ENCODE measurements around the gene INPP4B.

Gene INPP4B

DNA sequence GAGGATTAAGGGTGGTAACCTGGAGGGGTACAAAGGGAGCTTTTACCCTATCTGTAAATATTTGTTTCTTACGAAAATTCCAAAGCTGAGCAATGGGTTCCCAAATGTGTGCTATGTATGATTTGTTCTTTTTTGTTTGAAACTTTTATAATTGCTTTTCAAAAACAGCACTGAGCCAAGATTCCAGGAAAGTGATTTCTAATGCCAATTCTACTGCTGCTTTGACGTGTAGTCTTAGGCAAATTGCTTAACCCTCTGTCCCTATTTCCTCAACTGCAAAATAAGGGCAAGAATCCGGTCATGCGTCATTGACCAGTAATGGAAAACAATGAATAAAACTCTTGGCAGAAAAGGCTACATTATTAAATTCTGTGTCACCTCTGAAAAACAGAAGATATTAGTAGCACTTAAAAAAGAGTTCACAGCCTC lies 755.0 kb downstream of the INPP4B start:
- Histone ChIP-seq H2AFZ (ENCODE audit: low read length) (no peak overlapping the region), H3K9me3 (ENCODE audit: low read length) (no peaks in the 10 kb centered on the region), H3K79me2 (ENCODE audit: insufficient read depth, low read length) (no peaks in the 10 kb centered on the region), H4K20me1 (ENCODE audit: insufficient read depth, low read length) (no peaks in the 10 kb centered on the region), H3K36me3 (ENCODE audit: insufficient read depth, low read length) (no peaks in the 10 kb centered on the region), H3K9ac (ENCODE audit: low read length) (no peak overlapping the region), H3K4me2 (ENCODE audit: low read length) (no peak overlapping the region), H3K4me3 (ENCODE audit: low read depth, low read length, poor library complexity, severe bottlenecking) (no peak overlapping the region), H3F3A (ENCODE audit: insufficient read depth, low read length) (no peaks in the 10 kb centered on the region), H3K27ac (ENCODE audit: low read depth, low read length, poor library complexity, severe bottlenecking) (no peak overlapping the region), H3K27me3 (ENCODE audit: insufficient read depth, low read length) (no peaks in the 10 kb centered on the region), H3K9me2 (ENCODE audit: low read depth, low read length) (no peaks in the 10 kb centered on the region), H3K4me1 (ENCODE audit: insufficient read depth, low read length, severe bottlenecking) (no peaks in the 10 kb centered on the region)
- no peak for TF ChIP-seq EZH2 (IDR thresholded peaks at IDR 0.05; ENCODE audit: borderline replicate concordance, low read length)
- TF ChIP-seq, protein P1, sequence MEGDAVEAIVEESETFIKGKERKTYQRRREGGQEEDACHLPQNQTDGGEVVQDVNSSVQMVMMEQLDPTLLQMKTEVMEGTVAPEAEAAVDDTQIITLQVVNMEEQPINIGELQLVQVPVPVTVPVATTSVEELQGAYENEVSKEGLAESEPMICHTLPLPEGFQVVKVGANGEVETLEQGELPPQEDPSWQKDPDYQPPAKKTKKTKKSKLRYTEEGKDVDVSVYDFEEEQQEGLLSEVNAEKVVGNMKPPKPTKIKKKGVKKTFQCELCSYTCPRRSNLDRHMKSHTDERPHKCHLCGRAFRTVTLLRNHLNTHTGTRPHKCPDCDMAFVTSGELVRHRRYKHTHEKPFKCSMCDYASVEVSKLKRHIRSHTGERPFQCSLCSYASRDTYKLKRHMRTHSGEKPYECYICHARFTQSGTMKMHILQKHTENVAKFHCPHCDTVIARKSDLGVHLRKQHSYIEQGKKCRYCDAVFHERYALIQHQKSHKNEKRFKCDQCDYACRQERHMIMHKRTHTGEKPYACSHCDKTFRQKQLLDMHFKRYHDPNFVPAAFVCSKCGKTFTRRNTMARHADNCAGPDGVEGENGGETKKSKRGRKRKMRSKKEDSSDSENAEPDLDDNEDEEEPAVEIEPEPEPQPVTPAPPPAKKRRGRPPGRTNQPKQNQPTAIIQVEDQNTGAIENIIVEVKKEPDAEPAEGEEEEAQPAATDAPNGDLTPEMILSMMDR (IDR thresholded peaks at IDR 0.05; ENCODE audit: low read length), result no peak

DNA sequence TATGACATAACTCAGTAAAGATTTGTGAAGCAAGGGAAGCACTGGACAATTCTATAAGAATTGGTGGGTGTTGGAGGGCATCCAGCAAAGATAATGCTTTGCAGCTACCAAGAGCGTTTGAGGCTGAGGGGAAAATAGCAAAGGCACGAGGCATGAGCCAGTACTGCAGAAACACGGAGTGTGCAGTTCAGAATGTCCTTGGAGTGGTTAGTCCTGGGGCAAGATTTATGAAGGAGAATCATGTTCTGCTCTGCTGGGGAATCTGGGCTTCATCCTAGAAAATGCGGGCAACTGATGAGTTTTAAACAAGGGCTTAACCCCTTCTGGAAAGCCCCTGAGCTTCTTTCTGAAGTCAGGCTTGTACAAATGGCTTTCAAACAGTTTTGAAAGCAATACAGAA lies 757.2 kb downstream of the INPP4B start:
- H3K4me1 ChIP-seq (ENCODE audit: insufficient read depth, low read length, severe bottlenecking), result no peaks in the 10 kb centered on the region
- no peaks in the 10 kb centered on the region for H3K27me3 ChIP-seq (ENCODE audit: insufficient read depth, low read length)
- no peaks in the 10 kb centered on the region for H3K9me3 ChIP-seq (ENCODE audit: low read length)
- no peak overlapping the region for H3K4me3 ChIP-seq (ENCODE audit: low read depth, low read length, poor library complexity, severe bottlenecking)
- no peaks in the 10 kb centered on the region for H3K36me3 ChIP-seq (ENCODE audit: insufficient read depth, low read length)
- no peak for TF ChIP-seq EZH2 (IDR thresholded peaks at IDR 0.05; ENCODE audit: borderline replicate concordance, low read length)
- TF ChIP-seq, protein P1 (IDR thresholded peaks at IDR 0.05; ENCODE audit: low read length), result no peak
- no peaks in the 10 kb centered on the region for H3F3A ChIP-seq (ENCODE audit: insufficient read depth, low read length)
- no peaks in the 10 kb centered on the region for H3K9me2 ChIP-seq (ENCODE audit: low read depth, low read length)
- no peak overlapping the region for H2AFZ ChIP-seq (ENCODE audit: low read length)
- H3K79me2 ChIP-seq (ENCODE audit: insufficient read depth, low read length), result no peaks in the 10 kb centered on the region
- no peaks in the 10 kb centered on the region for H4K20me1 ChIP-seq (ENCODE audit: insufficient read depth, low read length)
- no peak overlapping the region for H3K27ac ChIP-seq (ENCODE audit: low read depth, low read length, poor library complexity, severe bottlenecking)
- H3K9ac ChIP-seq (ENCODE audit: low read length), result no peak overlapping the region
- H3K4me2 ChIP-seq (ENCODE audit: low read length), result no peak overlapping the region

DNA sequence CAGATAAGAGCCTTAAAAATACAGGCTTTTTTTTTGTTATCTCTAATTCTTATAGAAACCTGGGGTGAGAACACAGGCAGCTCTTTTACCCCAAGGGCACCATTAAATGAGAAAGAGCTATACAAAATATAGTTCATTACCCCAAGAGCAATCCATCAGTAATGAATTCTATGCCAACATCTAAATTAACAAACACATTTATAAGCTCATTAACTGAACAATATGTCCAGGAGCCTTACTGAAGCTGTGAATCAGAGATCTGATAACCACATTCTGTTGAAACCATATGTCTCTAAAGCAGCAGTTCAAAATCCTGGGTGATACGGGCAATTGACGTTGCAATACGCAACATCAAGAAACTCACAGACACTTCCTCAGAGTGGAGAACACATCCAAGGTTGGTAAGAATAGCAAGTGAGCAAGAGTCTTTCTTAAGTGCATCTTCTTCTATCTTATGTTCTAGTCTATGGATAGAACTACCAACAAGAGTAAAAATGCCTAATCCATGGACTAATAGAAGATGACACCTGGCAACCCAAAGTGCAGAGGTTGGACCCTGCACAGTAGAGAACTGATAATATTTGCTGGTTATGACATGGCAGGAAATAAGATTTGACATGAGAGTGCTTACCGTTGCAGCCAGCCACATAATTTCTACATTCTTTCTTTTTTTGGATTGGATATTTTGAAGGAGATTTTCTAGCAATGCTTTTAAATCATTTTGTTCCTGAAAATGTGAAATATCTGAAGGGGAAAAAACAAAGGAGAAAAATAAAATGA lies 760.4 kb downstream of the INPP4B start:
- H3K4me1 ChIP-seq (ENCODE audit: insufficient read depth, low read length, severe bottlenecking), result no peaks in the 10 kb centered on the region
- H3K27ac ChIP-seq (ENCODE audit: low read depth, low read length, poor library complexity, severe bottlenecking), result no peak overlapping the region
- H2AFZ ChIP-seq (ENCODE audit: low read length), result no peak overlapping the region
- H3K27me3 ChIP-seq (ENCODE audit: insufficient read depth, low read length), result no peaks in the 10 kb centered on the region
- no peaks in the 10 kb centered on the region for H3K36me3 ChIP-seq (ENCODE audit: insufficient read depth, low read length)
- no peaks in the 10 kb centered on the region for H3K9me3 ChIP-seq (ENCODE audit: low read length)
- H3K4me3 ChIP-seq (ENCODE audit: low read depth, low read length, poor library complexity, severe bottlenecking), result no peak overlapping the region
- H3F3A ChIP-seq (ENCODE audit: insufficient read depth, low read length), result no peaks in the 10 kb centered on the region
- TF ChIP-seq EZH2 (IDR thresholded peaks at IDR 0.05; ENCODE audit: borderline replicate concordance, low read length), result no peak
- TF ChIP-seq, protein P1 (IDR thresholded peaks at IDR 0.05; ENCODE audit: low read length), result no peak
- H3K79me2 ChIP-seq (ENCODE audit: insufficient read depth, low read length), result no peaks in the 10 kb centered on the region
- H3K4me2 ChIP-seq (ENCODE audit: low read length), result no peak overlapping the region
- no peaks in the 10 kb centered on the region for H3K9me2 ChIP-seq (ENCODE audit: low read depth, low read length)
- H4K20me1 ChIP-seq (ENCODE audit: insufficient read depth, low read length), result no peaks in the 10 kb centered on the region
- H3K9ac ChIP-seq (ENCODE audit: low read length), result no peak overlapping the region
